ENCODE results near the gene SND1. TPM values are rescaled to one million over a fixed set of nuclear protein-coding genes. Genes with fewer than 3 reads are reported as not detected.

SND1 gene
- total and polyA plus RNA-seq, 2 donors (not counting 1 experiment from before 2014, with no cell fraction given) = 137 to 174 TPM

GRCh38 chr7:128110641-128111364 lies 458.8 kb downstream of the SND1 start:
- H3K79me2 ChIP-seq (ENCODE audit: control insufficient read depth, insufficient read depth, low read length) = no peaks in the 10 kb centered on the region
- TF ChIP-seq, protein P1, sequence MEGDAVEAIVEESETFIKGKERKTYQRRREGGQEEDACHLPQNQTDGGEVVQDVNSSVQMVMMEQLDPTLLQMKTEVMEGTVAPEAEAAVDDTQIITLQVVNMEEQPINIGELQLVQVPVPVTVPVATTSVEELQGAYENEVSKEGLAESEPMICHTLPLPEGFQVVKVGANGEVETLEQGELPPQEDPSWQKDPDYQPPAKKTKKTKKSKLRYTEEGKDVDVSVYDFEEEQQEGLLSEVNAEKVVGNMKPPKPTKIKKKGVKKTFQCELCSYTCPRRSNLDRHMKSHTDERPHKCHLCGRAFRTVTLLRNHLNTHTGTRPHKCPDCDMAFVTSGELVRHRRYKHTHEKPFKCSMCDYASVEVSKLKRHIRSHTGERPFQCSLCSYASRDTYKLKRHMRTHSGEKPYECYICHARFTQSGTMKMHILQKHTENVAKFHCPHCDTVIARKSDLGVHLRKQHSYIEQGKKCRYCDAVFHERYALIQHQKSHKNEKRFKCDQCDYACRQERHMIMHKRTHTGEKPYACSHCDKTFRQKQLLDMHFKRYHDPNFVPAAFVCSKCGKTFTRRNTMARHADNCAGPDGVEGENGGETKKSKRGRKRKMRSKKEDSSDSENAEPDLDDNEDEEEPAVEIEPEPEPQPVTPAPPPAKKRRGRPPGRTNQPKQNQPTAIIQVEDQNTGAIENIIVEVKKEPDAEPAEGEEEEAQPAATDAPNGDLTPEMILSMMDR (conservative IDR thresholded peaks at IDR 0.05 in 1 of 2, IDR thresholded peaks at IDR 0.05 in 1 of 2; ENCODE audit: low read depth in 1 of 2, low read length in 2 of 2) = no peak
- TF ChIP-seq EZH2 (IDR thresholded peaks at IDR 0.05; ENCODE audit: low read length, missing control alignments) = no peak
- no peak for DNase-seq (ENCODE audit: low read depth in 2 of 2)

DNA sequence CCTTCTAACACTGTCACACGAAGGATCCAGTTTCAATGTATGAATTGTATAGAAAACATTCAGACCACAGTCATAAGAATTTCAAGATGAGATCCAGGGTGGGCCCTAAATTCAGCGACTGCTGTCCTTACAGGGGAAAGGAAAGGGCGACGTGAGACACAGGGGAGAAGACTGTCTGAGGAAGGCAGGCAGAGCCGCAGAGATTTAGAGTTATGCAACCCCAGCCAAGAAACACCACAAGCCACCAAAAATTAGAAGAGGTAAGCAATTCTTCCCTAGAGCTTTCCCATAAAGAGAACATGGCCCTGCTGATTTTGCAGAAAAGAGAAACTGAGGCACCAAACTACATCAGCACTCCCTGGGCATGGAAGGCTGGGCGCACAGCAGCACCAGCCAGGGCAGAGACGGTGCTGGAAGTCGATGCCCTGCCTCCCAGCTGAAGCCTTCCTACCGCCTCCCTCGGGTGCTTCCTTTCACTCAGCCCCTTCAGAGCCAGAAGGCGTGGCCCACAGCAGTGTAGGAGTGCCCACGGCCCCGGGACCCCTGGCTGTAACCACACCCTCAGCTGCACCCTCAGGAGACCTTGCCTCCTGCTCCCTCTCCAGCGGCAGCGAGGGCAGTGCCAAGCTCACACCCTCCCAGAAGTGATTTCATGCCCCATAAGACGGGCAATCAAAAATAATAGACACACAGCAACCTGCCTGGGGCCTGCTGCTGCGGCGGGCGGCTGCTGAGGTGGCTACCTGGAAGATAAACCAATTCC lies 460.2 kb downstream of the SND1 start:
- Histone ChIP-seq H2AFZ (ENCODE audit: low read length) (no peak overlapping the region), H3K27me3 (ENCODE audit: control insufficient read depth, insufficient read depth, low read length) (peaks cover 18% of the 10 kb centered on the region), H3K4me1 (ENCODE audit: control insufficient read depth, extremely low read depth, insufficient read depth, low read length) (no peaks in the 10 kb centered on the region), H3K36me3 (ENCODE audit: control insufficient read depth, insufficient read depth, low read length) (no peaks in the 10 kb centered on the region), H4K20me1 (ENCODE audit: control insufficient read depth, extremely low read depth, insufficient read depth, low read length) (no peaks in the 10 kb centered on the region), H3K9ac (ENCODE audit: insufficient read depth, low read length) (no peak overlapping the region), H3K4me2 (ENCODE audit: extremely low read depth, insufficient read depth, low read length) (no peak overlapping the region), H3K9me3 (ENCODE audit: control insufficient read depth, insufficient read depth, low read depth, low read length) (no peaks in the 10 kb centered on the region), H3K4me3 (replicated peaks in 1 of 4; ENCODE audit: control extremely low read depth in 1 of 4, insufficient read depth in 1 of 4, low read depth in 3 of 4, low read length in 4 of 4) (no peak overlapping the region), H3K27ac (ENCODE audit: insufficient read depth, low read length) (no peak overlapping the region), H3K79me2 (ENCODE audit: control insufficient read depth, insufficient read depth, low read length) (no peaks in the 10 kb centered on the region)
- no peak for DNase-seq (ENCODE audit: low read depth in 2 of 2)
- TF ChIP-seq, protein P1 (conservative IDR thresholded peaks at IDR 0.05 in 1 of 2, IDR thresholded peaks at IDR 0.05 in 1 of 2; ENCODE audit: low read depth in 1 of 2, low read length in 2 of 2) = no peak
- no peak for TF ChIP-seq EZH2 (IDR thresholded peaks at IDR 0.05; ENCODE audit: low read length, missing control alignments)

More at GRCh38 chr7:128110641-128111364, 458.8 kb downstream of the SND1 start:
- Histone ChIP-seq H3K9me3 (ENCODE audit: control insufficient read depth, insufficient read depth, low read depth, low read length) (no peaks in the 10 kb centered on the region), H3K9ac (ENCODE audit: insufficient read depth, low read length) (no peak overlapping the region), H3K4me1 (ENCODE audit: control insufficient read depth, extremely low read depth, insufficient read depth, low read length) (no peaks in the 10 kb centered on the region), H3K4me3 (replicated peaks in 1 of 4; ENCODE audit: control extremely low read depth in 1 of 4, insufficient read depth in 1 of 4, low read depth in 3 of 4, low read length in 4 of 4) (no peak overlapping the region), H2AFZ (ENCODE audit: low read length) (no peak overlapping the region), H4K20me1 (ENCODE audit: control insufficient read depth, extremely low read depth, insufficient read depth, low read length) (no peaks in the 10 kb centered on the region), H3K36me3 (ENCODE audit: control insufficient read depth, insufficient read depth, low read length) (no peaks in the 10 kb centered on the region), H3K4me2 (ENCODE audit: extremely low read depth, insufficient read depth, low read length) (no peak overlapping the region), H3K27ac (ENCODE audit: insufficient read depth, low read length) (no peak overlapping the region), H3K27me3 (ENCODE audit: control insufficient read depth, insufficient read depth, low read length) (peaks cover 15% of the 10 kb centered on the region)

- Histone ChIP-seq H3K4me3 (replicated peaks in 1 of 4; ENCODE audit: control extremely low read depth in 1 of 4, insufficient read depth in 1 of 4, low read depth in 3 of 4, low read length in 4 of 4) (no peak overlapping the region), H3K36me3 (ENCODE audit: control insufficient read depth, insufficient read depth, low read length) (no peaks in the 10 kb centered on the region), H3K9ac (ENCODE audit: insufficient read depth, low read length) (no peak overlapping the region), H4K20me1 (ENCODE audit: control insufficient read depth, extremely low read depth, insufficient read depth, low read length) (no peaks in the 10 kb centered on the region), H3K79me2 (ENCODE audit: control insufficient read depth, insufficient read depth, low read length) (no peaks in the 10 kb centered on the region), H3K4me1 (ENCODE audit: control insufficient read depth, extremely low read depth, insufficient read depth, low read length) (no peaks in the 10 kb centered on the region), H3K4me2 (ENCODE audit: extremely low read depth, insufficient read depth, low read length) (no peak overlapping the region), H3K27ac (ENCODE audit: insufficient read depth, low read length) (no peak overlapping the region), H3K27me3 (ENCODE audit: control insufficient read depth, insufficient read depth, low read length) (peaks cover 24% of the 10 kb centered on the region), H3K9me3 (ENCODE audit: control insufficient read depth, insufficient read depth, low read depth, low read length) (no peaks in the 10 kb centered on the region), H2AFZ (ENCODE audit: low read length) (no peak overlapping the region)
- no peak for TF ChIP-seq EZH2 (IDR thresholded peaks at IDR 0.05; ENCODE audit: low read length, missing control alignments)
- TF ChIP-seq, protein P1 (conservative IDR thresholded peaks at IDR 0.05 in 1 of 2, IDR thresholded peaks at IDR 0.05 in 1 of 2; ENCODE audit: low read depth in 1 of 2, low read length in 2 of 2) = no peak
- DNase-seq (ENCODE audit: low read depth in 2 of 2) = no peak
Observed at GRCh38 chr7:128112781-128113221, 460.8 kb downstream of the SND1 start.
